Brain microvascular endothelial cell (primary cell): ENCODE results near the gene DAB2IP.

Experiments
- DNase-seq: peaks from one replicate; pipeline ENCODE4 v3.0.0-alpha.2; 2020
- H3K27ac ChIP-seq: fragments of 250-450 bp; sonication (Bioruptor Pico); 2 replicates; pipeline ENCODE4 v1.5.1; 2020; ENCODE audit warnings: mild to moderate bottlenecking, moderate library complexity
- H3K27me3 ChIP-seq: fragments of 250-450 bp; sonication (Bioruptor Pico); replicated peaks from 2 replicates; pipeline ENCODE4 v1.5.1; 2020; ENCODE audit warnings: mild to moderate bottlenecking
- H3K36me3 ChIP-seq: fragments of 250-450 bp; sonication (Bioruptor Pico); replicated peaks from 2 replicates; pipeline ENCODE4 v1.5.1; 2020; ENCODE audit warnings: mild to moderate bottlenecking
- H3K4me3 ChIP-seq: 2 replicates; pipeline ENCODE4 v1.5.1; 2011; ENCODE audit warnings: low read depth, mild to moderate bottlenecking, control low read depth, low read length, moderate library complexity
- CTCF ChIP-seq: IDR thresholded peaks from 2 replicates; pipeline ENCODE4 v1.5.1; 2011; ENCODE audit warnings: low read depth, mild to moderate bottlenecking, moderate library complexity, low read length, control low read depth, inconsistent platforms; ENCODE audit errors: missing control alignments
- in situ Hi-C: cut with HindIII; loops from 2 replicates; pipeline ENCODE4 v1.10.0; 2017; ENCODE audit warnings: low sequenced_read_pairs, low pct_ligation_motif_present

Gene DAB2IP

DNA sequence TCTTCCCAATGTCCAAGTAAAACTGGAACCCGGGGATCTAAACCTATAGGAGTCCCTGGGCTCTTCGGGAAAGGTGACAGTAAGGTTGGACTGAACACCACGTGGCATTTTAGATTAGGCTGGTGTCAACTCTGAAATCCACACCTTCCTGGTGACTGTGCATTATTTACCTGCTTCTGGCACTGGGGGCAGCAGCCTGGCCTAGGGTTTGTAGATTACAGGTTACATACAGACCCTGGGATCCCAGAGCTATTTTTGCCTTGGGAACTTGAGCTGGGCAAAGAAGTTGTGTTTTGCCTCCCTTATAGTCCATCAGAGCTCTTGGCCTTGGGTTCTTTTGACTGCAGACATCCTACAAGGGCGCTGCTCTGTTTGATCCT, 173.2 kb downstream of the DAB2IP start:
- no peaks in the 10 kb centered on the region for H3K36me3 ChIP-seq
- H3K27me3 ChIP-seq: no peaks in the 10 kb centered on the region
- no peak for DNase-seq
- in situ Hi-C loops: no loop called here
- H3K4me3 ChIP-seq: no peak overlapping the region
- TF ChIP-seq CTCF: no peak
- H3K27ac ChIP-seq: no peak overlapping the region

DNA sequence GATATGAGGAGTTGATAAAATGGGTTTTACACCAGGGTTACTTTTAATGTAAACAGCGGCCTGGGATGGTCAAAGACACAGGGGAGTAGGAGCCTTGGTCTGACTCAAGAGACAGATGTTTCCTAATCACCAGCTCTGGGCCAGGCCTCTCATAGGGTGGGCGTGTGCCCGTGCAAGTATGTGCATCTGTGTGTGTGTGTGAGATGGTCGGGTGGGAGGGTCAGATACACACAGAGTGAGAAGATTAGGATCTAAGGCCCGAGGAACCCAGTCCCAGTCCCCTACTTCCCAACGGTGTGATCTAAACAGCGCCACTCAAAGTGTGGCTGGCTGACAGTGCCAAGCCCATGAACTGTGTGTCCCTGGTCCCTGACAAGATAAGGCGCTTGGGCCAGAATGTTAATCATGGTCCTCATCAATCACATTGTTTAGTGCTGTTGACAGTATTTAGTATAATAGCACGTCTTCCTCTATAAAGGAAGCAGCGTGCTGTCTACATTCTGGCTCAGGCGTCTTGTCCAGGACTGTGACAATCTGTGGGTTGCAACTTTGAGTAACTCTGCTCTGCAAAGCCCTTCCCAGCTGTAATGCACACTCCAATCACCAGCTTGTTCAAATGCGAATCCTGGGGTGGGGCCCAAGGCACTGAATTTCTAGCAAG, 173.7 kb downstream of the DAB2IP start:
- in situ Hi-C loops: no loop called here
- no peak for DNase-seq
- Histone ChIP-seq H3K4me3 (no peak overlapping the region), H3K27me3 (no peaks in the 10 kb centered on the region), H3K36me3 (no peaks in the 10 kb centered on the region), H3K27ac (no peak overlapping the region)
- TF ChIP-seq CTCF: no peak

DNA sequence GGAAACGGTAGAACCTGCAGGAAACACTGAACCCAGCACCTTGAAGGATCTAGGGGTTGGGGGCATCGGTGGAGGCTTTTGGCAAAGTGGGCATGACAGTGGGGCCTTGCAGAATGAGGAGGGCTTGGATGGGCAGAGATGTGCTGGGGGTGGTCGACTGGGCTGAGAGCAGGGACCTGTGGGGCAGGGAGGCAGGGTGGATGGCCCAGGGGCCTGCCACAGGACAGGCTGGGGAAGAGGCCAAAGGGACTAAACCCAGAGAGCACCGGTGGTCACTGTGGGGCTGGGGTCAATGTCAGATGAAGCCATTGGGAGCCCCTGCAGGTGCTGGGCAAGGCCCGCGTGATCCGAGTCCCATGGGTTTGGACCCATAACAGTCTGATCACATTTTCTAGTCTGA, 175.3 kb downstream of the DAB2IP start:
- Histone ChIP-seq H3K4me3 (no peak overlapping the region), H3K27ac (no peak overlapping the region), H3K36me3 (no peaks in the 10 kb centered on the region), H3K27me3 (no peaks in the 10 kb centered on the region)
- DNase-seq: no peak
- in situ Hi-C loops: no loop called here
- no peak for TF ChIP-seq CTCF

DNA sequence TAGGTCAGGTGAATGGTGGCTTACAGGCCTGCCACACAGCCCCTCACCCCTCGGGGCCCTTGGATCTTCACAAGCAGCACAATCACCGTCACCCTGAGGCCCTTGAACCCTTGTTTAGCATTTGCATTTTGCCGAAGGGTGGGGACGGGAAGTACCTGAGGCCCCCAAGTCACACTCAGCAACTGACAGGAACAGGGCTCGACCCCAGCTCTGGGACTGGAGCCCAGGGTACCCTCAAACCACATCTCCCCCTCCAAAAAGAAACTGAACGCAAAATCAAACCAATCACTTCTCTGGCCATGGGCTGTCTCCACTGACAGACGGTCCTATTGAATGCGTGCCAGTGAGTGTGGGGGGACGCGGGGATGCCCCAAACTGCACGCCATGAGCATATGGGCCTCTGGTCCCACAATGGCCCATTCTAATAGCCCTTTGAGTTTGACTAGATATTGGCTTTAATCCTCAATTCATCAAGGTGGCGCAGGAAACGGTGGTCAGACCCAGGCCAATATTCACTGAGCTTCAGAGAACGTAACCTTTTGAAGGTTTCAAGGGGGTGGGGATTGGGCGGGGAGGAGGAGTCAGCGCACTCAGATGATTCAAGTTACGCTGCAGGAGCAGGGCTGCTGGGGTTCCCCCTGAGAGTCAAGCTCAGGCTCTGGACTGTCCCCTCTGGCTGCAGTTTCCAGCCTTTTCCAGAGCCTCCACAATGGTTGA, 176.0 kb downstream of the DAB2IP start:
- no peaks in the 10 kb centered on the region for H3K36me3 ChIP-seq
- no peaks in the 10 kb centered on the region for H3K27me3 ChIP-seq
- DNase-seq: no peak
- H3K4me3 ChIP-seq: no peak overlapping the region
- H3K27ac ChIP-seq: no peak overlapping the region
- in situ Hi-C loops: no loop called here
- no peak for TF ChIP-seq CTCF

GRCh38 chr9:121830441-121831140, 179.2 kb downstream of the DAB2IP start:
- in situ Hi-C loops: no loop called here
- Histone ChIP-seq H3K4me3 (no peak overlapping the region), H3K27me3 (no peaks in the 10 kb centered on the region), H3K36me3 (no peaks in the 10 kb centered on the region), H3K27ac (no peak overlapping the region)
- no peak for TF ChIP-seq CTCF
- no peak for DNase-seq
